Colonic mucosa (tissue), 4 donors: ENCODE data around the gene CIDEC. TPM values are rescaled to one million over a fixed set of nuclear protein-coding genes. Genes with fewer than 3 reads are reported as not detected.
A peak's percentile ranks its signal among the peaks of the same experiment; 100 is the strongest.
"Not testable (repeated sequence)": the region's sequence is repeated elsewhere in the genome, so short reads cannot be mapped to it uniquely, and the experiment has no call there.

ENCODE experiments used
- DNase-seq: peaks from one replicate; pipeline ENCODE4 v3.0.0-alpha.2; 2020
- H3K27ac ChIP-seq: fragments of 200-600 bp; one replicate; pipeline ENCODE4 v1.8.0; 2021
- H3K27me3 ChIP-seq: fragments of 200-600 bp; one replicate; pipeline ENCODE4 v1.8.0; 2021
- H3K36me3 ChIP-seq: fragments of 200-600 bp; one replicate; pipeline ENCODE4 v1.8.0; 2021
- H3K4me1 ChIP-seq: fragments of 200-600 bp; one replicate; pipeline ENCODE4 v1.8.0; 2021; ENCODE audit warnings: mild to moderate bottlenecking
- H3K4me3 ChIP-seq: fragments of 200-600 bp; one replicate; pipeline ENCODE4 v1.8.0; 2021
- H3K9ac ChIP-seq, 2 donors: one replicate each; pipeline ENCODE4 v1.7.0; 2013; ENCODE audit warnings: control low read depth in 2 of 2, low read depth in 2 of 2, low read length in 2 of 2
- H3K9me3 ChIP-seq: fragments of 200-600 bp; one replicate; pipeline ENCODE4 v1.8.0; 2021
- intact Hi-C: fragments of 100-400 bp; cut with DNase I; formaldehyde crosslinking; loops from one replicate; pipeline ENCODE4 v1.14.1; 2022
- total RNA-seq, 2 donors: library from RNA; stranded (reverse); fragmentation: NEBNext Ultra II Directional in 1 of 2; extraction: Animal tissue kit (Norgen Biotek cat#: 25700) in 1 of 2; gene quantifications; one replicate each; pipeline ENCODE4 v1.2.1, GENCODE V29; 2021
- TF ChIP-seq, protein P1 (sequence below): fragments of 200-600 bp; IDR thresholded peaks from one replicate; pipeline ENCODE4 v1.8.0; 2022; ENCODE audit warnings: antibody characterized with exemption, mild to moderate bottlenecking
- donor health status: healthy.
- donor health status: DM: no; HTN: no; CAD: no.
- donor health status: DM: no; HTN: no; CAD: no.

The CIDEC gene
- total RNA-seq, 2 donors from 2014 or later, result 4.5 to 8.9 TPM

GRCh38 chr3:9884555-9885165, 4.6 kb upstream of the CIDEC start:
- Histone ChIP-seq H3K36me3 (no peaks in the 10 kb centered on the region), H3K4me3 (no peak overlapping the region), H3K27me3 (no peaks in the 10 kb centered on the region), H3K27ac (no peak overlapping the region), H3K9me3 (no peaks in the 10 kb centered on the region), H3K4me1 (no peaks in the 10 kb centered on the region), H3K9ac (no peak overlapping the region)
- intact Hi-C loops, result no loop called here
- TF ChIP-seq, protein P1, sequence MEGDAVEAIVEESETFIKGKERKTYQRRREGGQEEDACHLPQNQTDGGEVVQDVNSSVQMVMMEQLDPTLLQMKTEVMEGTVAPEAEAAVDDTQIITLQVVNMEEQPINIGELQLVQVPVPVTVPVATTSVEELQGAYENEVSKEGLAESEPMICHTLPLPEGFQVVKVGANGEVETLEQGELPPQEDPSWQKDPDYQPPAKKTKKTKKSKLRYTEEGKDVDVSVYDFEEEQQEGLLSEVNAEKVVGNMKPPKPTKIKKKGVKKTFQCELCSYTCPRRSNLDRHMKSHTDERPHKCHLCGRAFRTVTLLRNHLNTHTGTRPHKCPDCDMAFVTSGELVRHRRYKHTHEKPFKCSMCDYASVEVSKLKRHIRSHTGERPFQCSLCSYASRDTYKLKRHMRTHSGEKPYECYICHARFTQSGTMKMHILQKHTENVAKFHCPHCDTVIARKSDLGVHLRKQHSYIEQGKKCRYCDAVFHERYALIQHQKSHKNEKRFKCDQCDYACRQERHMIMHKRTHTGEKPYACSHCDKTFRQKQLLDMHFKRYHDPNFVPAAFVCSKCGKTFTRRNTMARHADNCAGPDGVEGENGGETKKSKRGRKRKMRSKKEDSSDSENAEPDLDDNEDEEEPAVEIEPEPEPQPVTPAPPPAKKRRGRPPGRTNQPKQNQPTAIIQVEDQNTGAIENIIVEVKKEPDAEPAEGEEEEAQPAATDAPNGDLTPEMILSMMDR, result no peak
- no peak for DNase-seq

DNA sequence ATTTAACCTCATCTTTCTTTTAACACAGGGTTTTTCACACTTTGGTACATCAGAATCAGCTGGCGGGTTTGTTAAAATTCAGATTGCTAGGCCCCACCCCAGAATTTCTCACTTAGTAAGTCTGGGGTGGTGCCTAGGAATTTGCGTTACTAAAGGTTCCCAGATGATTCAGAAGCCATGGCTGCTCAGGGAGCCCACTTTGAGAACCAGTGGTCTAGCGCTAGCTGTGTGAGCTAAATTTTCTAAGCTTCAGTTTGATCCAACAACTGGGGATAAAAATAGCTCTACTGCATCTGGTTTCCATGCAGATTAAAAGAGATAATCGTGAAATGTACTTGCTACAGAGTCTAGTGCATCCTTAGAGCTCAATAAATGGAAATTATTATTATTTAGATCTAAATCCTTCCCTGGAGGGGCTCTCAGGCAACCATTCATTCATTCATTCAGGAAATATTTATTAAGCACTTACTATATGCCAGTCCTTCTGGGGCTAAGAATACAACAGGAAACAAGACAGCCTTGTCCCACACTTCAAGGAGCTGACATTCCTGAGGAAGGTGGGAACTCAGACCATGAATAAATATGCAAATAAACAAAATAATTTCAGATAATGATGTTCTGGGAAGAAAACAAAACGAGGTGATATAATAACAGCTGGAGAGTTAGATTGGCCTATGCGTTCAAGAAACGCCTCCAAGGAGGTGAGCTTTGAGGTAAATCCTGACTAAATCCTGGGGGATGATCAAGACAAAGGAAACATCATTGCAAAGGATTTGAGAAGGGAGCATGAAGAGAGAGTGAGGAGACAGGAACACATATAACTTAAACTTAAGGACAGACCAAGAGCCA, 3.9 kb upstream of the CIDEC start:
- no peaks in the 10 kb centered on the region for H3K4me1 ChIP-seq
- H3K36me3 ChIP-seq, result no peaks in the 10 kb centered on the region
- H3K4me3 ChIP-seq, result no peak overlapping the region
- intact Hi-C loops, result no loop called here
- no peak overlapping the region for H3K9ac ChIP-seq
- H3K9me3 ChIP-seq, result no peaks in the 10 kb centered on the region
- TF ChIP-seq, protein P1, result no peak
- DNase-seq, result no peak
- H3K27me3 ChIP-seq, result no peaks in the 10 kb centered on the region
- no peak overlapping the region for H3K27ac ChIP-seq

- Histone ChIP-seq H3K27ac (no peak overlapping the region), H3K4me3 (no peak overlapping the region), H3K36me3 (no peaks in the 10 kb centered on the region), H3K9ac (no peak overlapping the region), H3K27me3 (no peaks in the 10 kb centered on the region), H3K4me1 (no peaks in the 10 kb centered on the region), H3K9me3 (no peaks in the 10 kb centered on the region)
- intact Hi-C loops, result no loop called here
- no peak for DNase-seq
- TF ChIP-seq, protein P1, result no peak
These were observed 1.4 kb upstream of the CIDEC start for GRCh38 chr3:9881441-9881840.

GRCh38 chr3:9878700-9879099, 1.4 kb downstream of the CIDEC start:
- H3K27me3 ChIP-seq, result no peaks in the 10 kb centered on the region
- intact Hi-C loops, result no loop called here
- no peak overlapping the region for H3K4me3 ChIP-seq
- no peaks in the 10 kb centered on the region for H3K4me1 ChIP-seq
- DNase-seq, result peak; percentile 55
- H3K9ac ChIP-seq, result no peak overlapping the region
- TF ChIP-seq, protein P1, result no peak
- H3K27ac ChIP-seq, result no peak overlapping the region
- no peaks in the 10 kb centered on the region for H3K36me3 ChIP-seq
- no peaks in the 10 kb centered on the region for H3K9me3 ChIP-seq

- Histone ChIP-seq H3K9me3 (no peaks in the 10 kb centered on the region), H3K27me3 (no peaks in the 10 kb centered on the region), H3K27ac (no peak overlapping the region), H3K4me3 (no peak overlapping the region), H3K9ac (no peak overlapping the region), H3K36me3 (no peaks in the 10 kb centered on the region), H3K4me1 (no peaks in the 10 kb centered on the region)
- no peak for DNase-seq
- TF ChIP-seq, protein P1, result no peak
- intact Hi-C loops, result no loop called here
These were observed 3.1 kb downstream of the CIDEC start for GRCh38 chr3:9876991-9877390.

DNA sequence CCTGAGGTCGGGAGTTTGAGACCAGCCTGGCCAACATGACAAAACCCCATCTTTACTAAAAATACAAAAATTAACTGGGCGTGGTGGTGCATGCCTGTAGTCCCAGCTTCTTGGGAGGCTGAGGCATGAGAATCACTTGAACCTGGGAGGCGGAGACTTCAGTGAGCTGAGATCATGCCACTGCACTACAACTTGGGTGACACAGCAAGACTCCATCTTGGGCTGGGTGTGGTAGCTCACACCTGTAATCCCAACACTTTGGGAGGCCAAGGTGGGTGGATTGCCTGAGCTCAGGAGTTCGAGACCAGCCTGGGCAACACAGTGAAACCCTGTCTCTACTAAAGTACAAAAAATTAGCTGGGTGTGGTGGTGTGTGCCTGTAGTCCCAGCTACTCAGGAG, 3.8 kb downstream of the CIDEC start:
- H3K27ac ChIP-seq, H3K4me1 ChIP-seq, intact Hi-C loops, DNase-seq, H3K27me3 ChIP-seq, H3K9ac ChIP-seq, H3K36me3 ChIP-seq, H3K4me3 ChIP-seq, H3K9me3 ChIP-seq: not testable (repeated sequence)
